Kidney epithelial cell (primary cell): ENCODE measurements around the gene RPS26. TPM values are rescaled to one million over a fixed set of nuclear protein-coding genes. Genes with fewer than 3 reads are reported as not detected.
A peak's percentile ranks its signal among the peaks of the same experiment; 100 is the strongest.

Source experiments
- DNase-seq: peaks from one replicate; pipeline ENCODE4 v3.0.0-alpha.2; 2010; ENCODE audit warnings: low read depth
- H3K27me3 ChIP-seq: 2 replicates; pipeline ENCODE4 v1.6.0; 2011; ENCODE audit warnings: low read length; ENCODE audit not compliant: control insufficient read depth, insufficient read depth
- H3K36me3 ChIP-seq: 2 replicates; pipeline ENCODE4 v1.5.1; 2011; ENCODE audit warnings: low read length; ENCODE audit not compliant: control insufficient read depth, insufficient read depth
- H3K4me3 ChIP-seq: 2 replicates; pipeline ENCODE4 v1.5.1; 2011; ENCODE audit warnings: low read depth, mild to moderate bottlenecking, control low read depth, low read length
- total RNA-seq: library from RNA; depleted of rRNA; stranded (reverse); fragments of >200 nt; gene quantifications from 2 replicates; pipeline ENCODE4 v1.2.3, GENCODE V29; 2015
- TF ChIP-seq, protein P1 (sequence below): IDR thresholded peaks from 2 replicates; pipeline ENCODE4 v1.5.1; 2011; ENCODE audit warnings: mild to moderate bottlenecking, moderate library complexity, low read length, control low read depth, inconsistent platforms; ENCODE audit not compliant: insufficient read depth, poor library complexity, severe bottlenecking

Gene RPS26
- total RNA-seq, 1 donor from 2014 or later: 1,382 TPM

- TF ChIP-seq, protein P1, sequence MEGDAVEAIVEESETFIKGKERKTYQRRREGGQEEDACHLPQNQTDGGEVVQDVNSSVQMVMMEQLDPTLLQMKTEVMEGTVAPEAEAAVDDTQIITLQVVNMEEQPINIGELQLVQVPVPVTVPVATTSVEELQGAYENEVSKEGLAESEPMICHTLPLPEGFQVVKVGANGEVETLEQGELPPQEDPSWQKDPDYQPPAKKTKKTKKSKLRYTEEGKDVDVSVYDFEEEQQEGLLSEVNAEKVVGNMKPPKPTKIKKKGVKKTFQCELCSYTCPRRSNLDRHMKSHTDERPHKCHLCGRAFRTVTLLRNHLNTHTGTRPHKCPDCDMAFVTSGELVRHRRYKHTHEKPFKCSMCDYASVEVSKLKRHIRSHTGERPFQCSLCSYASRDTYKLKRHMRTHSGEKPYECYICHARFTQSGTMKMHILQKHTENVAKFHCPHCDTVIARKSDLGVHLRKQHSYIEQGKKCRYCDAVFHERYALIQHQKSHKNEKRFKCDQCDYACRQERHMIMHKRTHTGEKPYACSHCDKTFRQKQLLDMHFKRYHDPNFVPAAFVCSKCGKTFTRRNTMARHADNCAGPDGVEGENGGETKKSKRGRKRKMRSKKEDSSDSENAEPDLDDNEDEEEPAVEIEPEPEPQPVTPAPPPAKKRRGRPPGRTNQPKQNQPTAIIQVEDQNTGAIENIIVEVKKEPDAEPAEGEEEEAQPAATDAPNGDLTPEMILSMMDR: no peak
- H3K36me3 ChIP-seq: no peaks in the 10 kb centered on the region
- peak within 1 kb of the TSS; percentile 12 for H3K4me3 ChIP-seq
- DNase-seq: no peak
- H3K27me3 ChIP-seq: no peaks in the 10 kb centered on the region
Observed at GRCh38 chr12:56020423-56021184, 21.1 kb upstream of the RPS26 start, which contains the start of gene IKZF4. IKZF4 (plus strand) TSS chr12:56021043; CDS start chr12:56021494, 451 bp downstream.

DNA sequence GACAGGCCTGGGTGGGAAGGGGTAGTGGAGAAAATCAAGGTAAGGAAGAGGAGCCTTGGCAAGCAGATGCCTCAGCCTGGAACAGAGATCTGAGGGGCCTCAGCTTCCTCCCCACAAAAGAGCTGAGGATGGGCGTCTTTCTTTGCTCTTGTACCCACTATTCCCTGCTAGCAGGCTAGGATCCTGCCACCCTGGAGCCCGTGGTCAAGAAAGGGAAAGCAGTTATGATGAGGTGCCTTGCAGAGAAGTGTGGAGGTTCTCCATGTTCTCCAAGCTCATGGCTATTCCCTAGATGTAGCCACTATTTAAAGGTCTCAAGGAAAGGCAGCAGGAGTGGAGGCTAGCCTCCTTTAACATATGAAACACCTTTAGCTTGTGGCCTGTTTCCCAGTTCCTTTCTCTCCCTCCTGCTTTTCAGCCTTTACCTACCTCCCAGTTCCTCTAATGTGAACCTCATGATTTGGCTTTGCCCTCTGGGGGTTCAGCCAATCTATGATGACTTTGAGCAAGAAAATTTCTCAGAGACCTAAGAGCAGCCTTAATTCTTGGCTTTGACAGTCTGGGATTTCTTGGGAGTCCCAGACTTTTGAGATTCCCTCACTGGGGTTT is 19.7 kb upstream of the RPS26 start:
- DNase-seq: no peak
- H3K36me3 ChIP-seq: no peaks in the 10 kb centered on the region
- TF ChIP-seq, protein P1: no peak
- H3K4me3 ChIP-seq: no peak overlapping the region
- H3K27me3 ChIP-seq: no peaks in the 10 kb centered on the region

GRCh38 chr12:56028511-56029165 is 13.1 kb upstream of the RPS26 start:
- TF ChIP-seq, protein P1: no peak
- H3K4me3 ChIP-seq: no peak overlapping the region
- H3K27me3 ChIP-seq: no peaks in the 10 kb centered on the region
- DNase-seq: no peak
- H3K36me3 ChIP-seq: no peaks in the 10 kb centered on the region

DNA sequence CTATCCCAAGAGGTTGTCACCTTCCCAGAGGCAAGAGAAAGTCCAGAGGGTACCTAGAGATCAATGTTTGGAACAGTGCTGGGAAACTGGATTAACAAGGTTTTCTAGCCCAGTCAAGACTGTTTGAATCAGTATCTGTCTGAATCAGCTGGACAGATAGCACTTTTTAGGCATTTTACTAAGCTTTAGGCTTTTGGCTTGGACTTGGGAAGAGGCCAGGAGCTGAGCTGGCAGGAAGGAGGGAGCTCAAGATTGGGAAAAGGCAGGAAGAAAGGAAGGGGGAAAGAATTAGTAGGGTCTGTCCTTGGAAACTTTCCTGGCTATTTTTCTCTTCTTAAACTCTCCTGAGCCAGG is 12.6 kb upstream of the RPS26 start:
- no peak overlapping the region for H3K4me3 ChIP-seq
- no peaks in the 10 kb centered on the region for H3K36me3 ChIP-seq
- no peak for DNase-seq
- H3K27me3 ChIP-seq: no peaks in the 10 kb centered on the region
- TF ChIP-seq, protein P1: no peak

DNA sequence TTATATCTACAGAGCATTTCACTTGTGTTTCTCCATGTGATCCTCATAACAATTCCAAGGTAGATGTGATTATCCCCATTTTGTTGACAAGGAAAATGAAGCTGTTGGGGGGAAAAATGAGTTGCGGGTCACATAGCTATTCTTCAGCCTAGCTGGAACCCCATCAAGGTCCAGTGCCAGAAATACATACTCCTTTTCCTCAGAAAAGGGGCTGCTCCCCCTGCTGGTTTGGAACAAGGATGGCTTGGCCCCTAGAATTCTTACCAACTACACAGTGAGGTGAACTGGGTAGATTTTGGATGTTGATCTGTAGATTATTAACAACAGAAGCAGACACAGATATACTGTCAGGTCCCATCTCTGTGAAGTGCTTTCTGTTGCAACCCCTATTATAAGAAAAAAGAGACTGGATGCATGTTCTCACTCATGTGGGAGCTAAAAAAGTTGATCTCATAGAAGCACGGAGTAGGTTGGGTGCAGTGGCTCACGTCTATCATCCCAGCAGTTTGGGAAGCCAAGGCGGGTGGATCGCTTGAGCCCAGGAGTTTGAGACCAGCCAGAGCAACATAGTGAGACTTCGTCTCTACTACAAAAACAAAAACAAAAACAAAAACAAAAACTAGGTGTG is 11.9 kb upstream of the RPS26 start:
- H3K36me3 ChIP-seq: no peaks in the 10 kb centered on the region
- DNase-seq: no peak
- H3K4me3 ChIP-seq: no peak overlapping the region
- TF ChIP-seq, protein P1: peak; percentile 85
- H3K27me3 ChIP-seq: no peaks in the 10 kb centered on the region
